Activated naive CD8-positive, alpha-beta T cell treated with anti-CD3 and anti-CD28 coated beads, Interleukin-2, amount 50 U/mL, for 16 hours (primary cell): ENCODE data around the gene HELZ.
"Not testable (repeated sequence)": the region's sequence is repeated elsewhere in the genome, so short reads cannot be mapped to it uniquely, and the experiment has no call there.

Experiments
- DNase-seq: peaks from one replicate; pipeline ENCODE4 v3.0.0-alpha.2; 2020; ENCODE audit warnings: low read depth, low spot score

HELZ gene

DNA sequence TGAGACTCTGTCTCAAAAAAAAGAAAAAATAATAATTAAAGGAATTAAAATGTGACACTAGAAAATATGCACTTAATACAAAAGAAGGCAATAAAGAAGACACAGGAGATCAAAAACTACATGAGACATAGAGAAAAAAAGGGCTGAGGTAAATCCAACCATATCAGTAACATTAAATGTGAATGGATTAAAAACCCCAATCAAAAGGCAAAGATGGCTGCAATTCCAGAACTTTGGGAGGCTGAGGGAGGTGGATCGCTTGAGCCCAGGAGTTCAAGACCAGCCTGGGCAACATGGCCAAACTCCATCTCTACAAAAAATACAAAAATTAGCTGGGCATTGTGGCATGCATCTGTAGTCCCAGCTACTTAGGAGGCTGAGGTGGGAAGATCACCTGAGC lies 103.0 kb downstream of the HELZ start:
- DNase-seq = not testable (repeated sequence)

DNA sequence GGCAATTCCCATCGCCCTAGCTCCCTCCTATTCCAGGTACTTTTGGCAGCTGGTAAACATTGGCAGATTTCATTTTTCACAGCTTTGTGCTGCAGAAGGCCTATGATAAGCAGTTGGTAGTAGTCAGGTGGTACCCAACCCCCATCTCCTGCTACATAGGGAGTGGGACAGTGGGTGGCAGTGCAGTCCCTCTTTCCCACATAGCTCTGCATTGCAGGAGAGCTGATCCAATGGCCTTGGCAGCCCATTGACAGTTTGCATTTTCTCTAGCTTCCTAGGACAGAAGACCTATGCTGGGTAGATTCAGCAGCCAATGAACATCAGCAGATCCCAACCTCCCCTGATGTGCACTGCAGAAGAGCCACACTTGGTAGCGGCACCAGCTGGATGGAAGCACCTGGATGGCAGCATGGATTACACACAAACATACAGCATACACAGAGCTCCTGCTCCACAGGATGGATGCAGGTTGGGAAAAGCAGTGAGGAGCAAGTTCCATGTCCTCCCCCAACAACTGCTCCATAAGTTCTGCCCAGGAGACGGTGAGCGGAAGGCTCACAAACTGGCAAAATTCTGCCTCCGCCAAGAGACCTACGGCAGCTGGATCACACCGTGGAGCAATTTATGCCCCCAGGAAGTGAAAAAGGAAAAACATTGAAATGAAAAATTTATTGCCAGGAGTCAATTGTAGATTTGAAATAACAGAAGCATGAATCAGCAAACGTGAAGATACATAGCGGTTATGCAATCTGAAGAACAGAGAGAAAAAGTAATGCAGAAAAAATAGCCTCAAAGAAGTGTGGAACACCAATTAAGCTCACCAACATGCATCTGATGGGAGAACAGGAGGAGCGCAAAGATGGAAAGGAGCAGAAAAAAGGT lies 105.0 kb downstream of the HELZ start:
- no peak for DNase-seq

DNA sequence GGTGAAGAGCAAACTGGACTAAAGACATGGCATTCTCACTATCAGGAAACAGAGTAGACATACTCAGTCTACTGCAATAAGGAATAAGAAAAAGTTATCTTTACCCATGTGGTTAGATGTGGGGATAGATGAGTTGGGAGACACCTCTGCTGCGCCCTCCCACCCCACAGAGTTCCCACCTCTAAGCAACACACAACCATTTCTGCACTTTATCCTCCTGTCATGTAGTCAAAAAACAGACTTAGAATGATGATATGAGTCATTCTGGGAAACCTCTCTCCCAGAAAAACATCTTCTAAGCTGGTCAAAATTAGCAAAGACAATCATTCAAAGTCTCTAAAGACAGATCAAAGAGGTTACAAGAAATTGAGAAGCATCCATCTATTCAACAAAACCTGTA lies 105.7 kb downstream of the HELZ start:
- DNase-seq = no peak

DNA sequence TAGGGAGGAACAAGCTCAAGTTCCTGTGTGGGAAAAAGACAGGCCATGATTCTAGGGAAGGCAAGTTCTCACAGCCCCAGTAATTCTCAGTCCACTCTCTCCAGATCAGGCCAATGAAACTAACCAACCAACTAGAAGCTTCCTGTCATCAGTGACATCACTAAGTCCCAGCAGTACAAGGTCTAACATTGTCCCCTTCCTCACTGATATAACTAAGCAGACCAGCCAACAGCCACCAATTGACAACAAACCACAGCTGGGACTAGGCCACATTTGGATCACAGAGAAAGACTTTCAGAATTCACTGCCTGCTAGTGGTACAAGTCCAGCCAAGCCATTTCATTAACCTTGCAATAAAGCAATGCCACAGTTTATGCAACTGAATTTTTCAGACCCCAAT lies 106.6 kb downstream of the HELZ start:
- no peak for DNase-seq

DNA sequence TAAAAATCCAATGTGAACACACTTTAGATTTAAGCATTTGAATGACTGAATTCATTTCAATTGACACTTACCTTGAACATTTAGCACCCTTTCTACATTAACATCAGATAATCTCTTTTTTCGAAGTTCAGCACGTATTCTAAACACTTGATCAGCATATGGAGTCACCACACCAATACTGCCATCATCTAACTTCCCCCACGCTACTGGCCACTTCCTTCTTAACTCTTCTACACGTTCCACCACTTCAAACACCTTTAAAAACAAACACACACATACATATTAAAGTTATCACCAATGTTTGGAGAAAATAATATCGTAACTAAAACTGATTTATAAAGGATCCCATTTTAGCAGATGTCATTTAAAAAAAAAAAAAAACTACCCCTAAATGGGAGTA lies 107.1 kb downstream of the HELZ start:
- no peak for DNase-seq

DNA sequence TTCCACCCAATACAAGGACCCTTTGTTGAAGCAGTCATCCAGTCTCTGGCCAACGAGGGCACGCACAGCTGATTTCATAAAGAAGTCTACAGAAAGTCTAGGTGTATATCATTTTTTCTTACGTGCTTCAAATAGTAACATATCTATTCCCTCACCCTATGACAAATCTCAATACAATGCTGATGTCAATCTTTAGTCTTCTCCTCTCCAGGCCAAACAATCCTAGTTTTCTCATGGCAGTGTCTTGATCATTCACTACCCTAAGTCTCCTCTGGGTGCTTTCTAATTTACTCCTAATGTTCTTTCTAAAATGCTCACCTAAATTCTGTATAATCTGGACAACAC lies 108.0 kb downstream of the HELZ start:
- no peak for DNase-seq

DNA sequence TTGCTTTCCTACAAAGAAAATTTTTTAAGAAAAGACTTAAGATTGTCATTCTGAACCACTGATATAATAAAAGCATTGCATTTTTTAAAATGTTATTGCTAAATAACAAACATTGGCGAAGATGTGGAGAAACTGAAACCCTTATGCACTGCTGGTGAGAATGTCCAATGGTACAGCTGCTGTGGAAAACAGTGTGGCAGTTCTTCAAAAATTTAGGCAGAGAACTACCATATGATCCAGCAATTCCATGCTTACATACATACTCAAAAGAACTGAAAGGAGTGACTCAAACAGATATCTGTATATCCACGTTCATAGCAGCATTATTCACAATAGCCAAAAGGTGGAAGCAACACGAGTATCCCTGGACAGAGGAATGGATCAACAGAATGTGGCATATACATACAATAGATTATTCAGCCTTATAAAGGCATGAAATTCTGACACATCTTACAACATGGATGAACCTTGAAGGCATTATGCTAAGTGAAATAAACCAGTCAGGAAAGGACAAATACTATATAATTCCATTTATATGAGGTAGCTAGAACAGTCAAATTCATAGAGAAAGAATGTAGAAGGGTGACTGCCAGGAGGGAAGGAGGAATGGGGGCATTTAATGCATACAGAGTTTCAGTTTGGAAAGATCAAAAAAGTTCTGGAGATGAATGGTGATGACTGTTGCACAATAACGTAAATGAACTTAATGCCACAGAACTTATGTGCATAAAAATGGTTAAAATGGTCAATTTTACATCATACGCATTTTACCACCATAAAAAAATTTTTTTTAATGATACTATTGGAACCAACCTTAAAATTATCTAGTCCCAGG lies 108.6 kb downstream of the HELZ start:
- DNase-seq = no peak

DNA sequence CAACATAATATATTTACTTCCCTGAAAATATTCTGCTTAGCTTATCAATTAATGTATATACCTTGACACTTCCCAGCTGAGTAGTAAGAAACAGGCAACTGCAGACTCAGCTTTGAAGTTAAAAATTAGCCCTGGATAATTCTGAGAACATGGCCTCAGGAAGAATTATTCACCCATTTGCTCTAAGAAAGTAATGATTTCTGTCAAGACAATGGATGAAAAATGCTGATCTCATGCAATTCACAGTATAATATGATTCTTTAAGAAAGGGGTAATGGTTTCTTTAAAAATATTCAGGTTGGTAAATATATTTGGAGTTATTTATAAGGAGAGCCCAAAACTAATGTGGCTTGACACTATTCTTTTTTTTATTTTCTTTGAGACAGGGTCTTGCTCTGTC lies 111.8 kb downstream of the HELZ start:
- DNase-seq = no peak

DNA sequence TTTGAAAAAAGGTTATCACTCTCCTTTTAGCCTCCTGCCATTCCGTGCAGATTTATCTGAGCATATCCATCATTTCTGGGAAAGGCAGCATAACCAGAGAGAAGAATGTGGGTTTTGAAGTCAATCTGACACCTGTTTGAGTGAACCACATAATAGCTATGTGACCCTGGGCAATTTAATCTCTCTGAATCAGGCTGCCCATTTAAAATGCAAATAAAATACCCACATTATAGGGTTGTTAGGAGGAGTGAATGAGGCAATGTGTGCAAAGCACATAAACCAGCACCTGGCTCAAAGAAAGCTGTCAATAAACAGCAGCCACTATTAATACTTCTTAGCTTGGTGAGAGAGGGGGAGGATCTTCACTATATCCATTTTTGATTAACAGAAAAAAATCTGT lies 112.6 kb downstream of the HELZ start:
- DNase-seq = no peak

DNA sequence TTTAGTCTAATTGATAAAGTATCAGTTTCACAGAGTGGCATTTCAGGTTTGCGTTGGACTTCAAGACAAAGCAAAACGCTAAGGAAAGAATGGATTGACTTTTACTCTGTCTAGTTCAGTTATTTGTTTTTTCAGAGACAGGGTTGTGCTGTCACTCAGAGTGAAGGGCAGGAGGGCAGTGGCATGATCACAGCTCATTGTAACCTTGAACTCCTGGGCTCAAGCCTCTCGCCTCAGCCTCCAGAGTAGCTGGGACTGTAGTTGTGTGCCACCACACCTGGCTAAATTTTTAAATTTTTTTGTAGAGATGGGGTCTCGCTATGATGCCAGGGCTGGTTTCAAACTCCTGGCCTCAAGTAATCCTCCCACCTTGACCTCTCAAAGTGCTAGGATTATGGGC lies 114.2 kb downstream of the HELZ start:
- no peak for DNase-seq

DNA sequence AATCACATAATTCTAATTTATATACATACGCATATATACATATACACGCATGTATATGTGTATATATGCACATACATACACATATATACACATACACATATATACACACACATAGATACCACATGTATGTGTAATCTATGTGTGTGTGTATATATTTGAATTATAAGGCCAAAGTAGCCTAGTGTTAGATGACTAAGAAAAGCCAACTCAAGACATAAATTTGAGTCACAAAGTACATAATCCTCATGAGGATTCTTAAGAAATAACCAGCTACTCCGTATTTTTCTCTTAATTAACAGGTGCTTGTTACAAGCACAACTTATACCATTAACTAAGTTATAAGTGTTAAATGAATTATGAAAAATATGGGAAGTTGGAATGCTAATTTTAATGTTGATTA lies 115.7 kb downstream of the HELZ start:
- DNase-seq = no peak

DNA sequence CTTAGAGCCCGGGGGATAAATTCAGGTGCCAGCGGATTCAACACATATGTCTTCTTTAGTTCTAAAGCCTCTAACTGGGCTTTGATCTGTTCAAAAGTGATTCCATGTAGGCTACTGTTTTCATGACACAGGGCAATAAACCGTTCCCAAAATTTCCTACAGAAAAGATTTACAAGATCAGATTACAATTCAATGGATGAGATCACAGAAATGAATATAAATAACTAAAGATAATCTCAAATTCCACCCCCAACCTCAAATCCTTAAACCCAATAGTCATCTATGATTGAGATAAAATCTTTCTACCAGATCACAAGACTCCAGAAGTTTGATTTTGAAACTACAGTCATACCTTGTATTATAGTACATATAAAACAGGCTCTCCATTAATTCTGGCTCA lies 116.3 kb downstream of the HELZ start:
- no peak for DNase-seq

DNA sequence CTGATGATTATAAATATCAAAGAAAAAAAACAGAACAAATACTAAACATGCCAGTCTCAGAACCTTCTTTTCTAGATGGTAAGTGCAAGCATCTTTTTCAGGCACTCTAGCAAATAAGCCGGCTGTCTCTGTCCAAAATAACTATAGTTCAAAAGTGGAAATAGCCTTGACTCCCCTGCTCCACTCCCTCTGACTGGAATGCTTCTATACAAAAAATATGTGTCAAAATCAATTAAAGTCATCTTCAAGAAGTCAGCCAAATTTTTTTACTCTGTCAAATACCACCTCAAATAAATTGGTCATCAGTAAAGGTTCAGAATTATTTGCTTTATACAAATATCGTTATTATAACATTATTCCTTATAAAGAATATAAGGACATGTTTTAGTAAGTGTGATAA lies 117.1 kb downstream of the HELZ start:
- no peak for DNase-seq

DNA sequence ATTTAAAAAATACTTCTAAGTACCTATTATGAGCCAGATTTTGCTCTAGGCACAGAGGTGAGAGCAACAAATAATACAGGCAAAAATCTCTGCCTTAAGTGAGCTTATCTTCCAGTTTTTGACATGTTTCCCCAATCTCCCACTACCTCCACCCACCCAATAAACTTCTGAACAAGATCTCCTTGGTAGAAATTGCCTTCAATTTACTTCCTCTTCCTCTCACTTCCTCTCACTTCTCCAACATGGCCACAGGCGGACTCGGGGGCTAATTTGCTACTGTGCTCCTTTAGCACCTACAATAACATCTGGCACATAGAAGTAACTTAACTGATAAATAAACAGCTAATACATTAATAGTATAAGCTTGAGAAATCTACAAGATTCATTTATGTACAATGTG lies 118.0 kb downstream of the HELZ start:
- DNase-seq = no peak

DNA sequence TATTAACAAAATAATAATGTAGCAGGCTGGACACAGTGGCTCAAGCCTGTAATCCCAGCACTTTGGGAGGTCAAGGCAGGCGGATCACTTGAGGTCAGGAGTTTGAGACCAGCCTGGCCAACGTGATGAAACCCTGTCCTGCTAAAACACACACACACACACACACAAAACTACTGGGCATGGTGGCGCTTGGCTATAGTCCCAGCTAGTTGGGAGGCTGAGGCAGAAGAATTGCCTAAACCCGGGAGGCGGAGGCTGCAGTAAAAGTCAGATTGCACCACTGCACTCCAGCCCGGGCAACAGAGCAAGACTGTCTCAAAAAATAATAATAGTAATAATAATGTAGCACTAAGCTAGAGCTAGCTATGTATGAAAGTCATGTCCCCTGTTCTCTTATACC lies 118.5 kb downstream of the HELZ start:
- not testable (repeated sequence) for DNase-seq

DNA sequence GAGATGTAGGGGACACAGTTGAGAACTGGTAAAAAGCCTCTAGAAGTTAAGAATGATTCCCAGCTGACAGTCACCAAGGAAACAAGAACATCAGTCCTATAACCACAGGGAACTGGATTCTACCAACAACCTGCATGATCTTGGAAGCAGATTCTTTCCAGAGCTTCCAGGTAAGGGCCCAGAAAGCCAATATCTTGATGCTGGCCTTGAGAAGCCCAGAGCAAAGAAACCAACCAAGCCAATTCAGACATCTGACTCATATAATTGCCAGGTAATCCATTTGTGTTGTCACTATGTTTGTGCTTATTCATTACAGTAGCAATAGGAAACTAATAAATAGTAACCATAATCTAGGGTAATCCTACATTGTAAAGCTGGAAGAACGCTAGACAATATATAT lies 119.1 kb downstream of the HELZ start:
- no peak for DNase-seq

DNA sequence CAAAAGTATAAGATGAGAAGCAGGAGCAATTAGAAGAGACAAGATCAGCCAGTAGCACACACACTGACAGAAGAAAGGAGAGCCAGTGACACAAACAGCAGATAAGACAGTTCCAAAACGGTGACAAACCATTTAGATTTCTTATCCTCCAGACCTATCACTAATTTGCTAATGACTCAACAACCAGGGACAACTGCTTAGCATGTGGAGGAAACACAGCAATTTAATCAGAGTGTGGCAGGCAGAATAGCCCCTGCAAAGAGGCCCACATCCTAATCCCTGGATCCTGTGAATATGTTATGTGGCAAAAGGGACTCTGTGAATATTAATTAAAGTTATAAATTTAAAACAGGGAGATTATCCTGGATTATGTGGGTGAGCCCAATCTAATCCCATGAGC lies 119.6 kb downstream of the HELZ start:
- no peak for DNase-seq

DNA sequence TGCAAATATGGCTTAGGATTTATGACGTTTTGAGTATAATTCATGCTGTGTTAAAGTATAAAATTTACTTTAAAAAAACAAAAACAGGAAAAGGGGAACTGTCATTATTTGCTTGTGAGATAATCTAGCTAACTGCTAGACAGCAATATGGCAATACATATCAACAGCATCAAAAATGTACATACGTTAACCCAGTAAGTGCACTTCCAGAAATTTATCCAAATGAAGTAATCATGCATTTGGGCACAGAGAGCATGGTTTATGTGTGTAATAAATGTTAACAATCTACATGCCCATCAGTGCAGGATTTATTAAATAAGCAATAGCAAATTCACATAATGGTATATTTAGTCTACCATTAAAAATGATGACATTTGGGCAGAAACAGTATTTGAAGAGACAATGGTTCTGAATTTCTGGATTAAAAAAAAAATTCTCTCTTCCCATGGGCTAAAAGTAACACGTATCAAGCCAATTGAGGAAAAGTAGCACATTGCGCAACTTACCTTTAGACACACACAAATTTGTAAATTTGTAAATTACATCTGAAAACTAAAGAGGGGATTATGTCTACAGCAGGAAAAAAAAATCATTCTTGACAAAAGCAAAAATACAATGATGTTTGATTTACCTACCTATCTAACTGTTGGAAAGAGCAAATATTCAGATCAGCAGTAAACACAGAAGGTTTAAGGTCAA lies 120.4 kb downstream of the HELZ start:
- DNase-seq = no peak

DNA sequence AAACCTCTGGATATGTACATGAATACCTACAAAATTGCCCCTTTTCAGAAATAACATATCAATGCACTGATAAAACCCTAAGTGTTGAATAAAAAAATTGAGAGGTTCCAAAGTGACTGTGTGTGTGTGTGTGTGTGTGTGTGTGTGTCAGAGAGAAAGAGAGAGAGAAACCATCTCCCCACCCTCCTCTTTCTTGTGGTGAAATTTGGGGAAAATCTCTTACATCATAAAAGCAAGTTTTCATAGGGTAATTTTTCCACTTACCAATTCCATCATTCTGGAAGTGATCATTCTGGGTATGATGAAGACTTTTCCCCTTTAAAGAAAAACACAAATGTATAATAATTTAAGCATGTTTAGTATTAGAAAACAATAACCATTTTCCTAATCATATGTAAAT lies 121.3 kb downstream of the HELZ start:
- no peak for DNase-seq

DNA sequence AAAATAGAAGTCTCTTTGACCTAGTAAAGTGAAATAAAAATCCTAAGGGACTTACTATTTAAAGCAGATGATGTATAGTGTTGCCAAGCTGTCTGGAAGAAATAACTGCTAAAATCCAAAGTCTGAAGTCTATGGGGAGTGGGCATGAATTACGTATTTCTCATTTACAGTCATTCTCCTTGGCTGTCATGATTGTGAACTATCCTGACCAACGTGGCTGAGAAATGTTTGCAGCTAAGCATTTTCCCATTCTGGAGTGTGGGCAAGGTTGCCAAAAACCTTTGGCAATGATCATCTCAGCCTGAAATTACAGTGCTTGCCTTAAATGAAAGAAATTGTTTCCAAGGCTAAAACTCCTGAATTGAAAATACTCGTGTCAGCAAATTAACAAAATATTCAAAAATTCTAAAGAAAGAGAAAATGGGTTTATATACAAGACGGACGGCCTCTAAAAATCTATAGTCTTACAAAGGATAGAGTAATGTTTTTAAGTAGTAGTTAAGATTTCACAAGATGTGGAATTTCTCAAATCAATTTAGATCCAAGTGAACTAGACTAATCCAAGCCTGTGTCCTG lies 123.6 kb downstream of the HELZ start:
- no peak for DNase-seq

DNA sequence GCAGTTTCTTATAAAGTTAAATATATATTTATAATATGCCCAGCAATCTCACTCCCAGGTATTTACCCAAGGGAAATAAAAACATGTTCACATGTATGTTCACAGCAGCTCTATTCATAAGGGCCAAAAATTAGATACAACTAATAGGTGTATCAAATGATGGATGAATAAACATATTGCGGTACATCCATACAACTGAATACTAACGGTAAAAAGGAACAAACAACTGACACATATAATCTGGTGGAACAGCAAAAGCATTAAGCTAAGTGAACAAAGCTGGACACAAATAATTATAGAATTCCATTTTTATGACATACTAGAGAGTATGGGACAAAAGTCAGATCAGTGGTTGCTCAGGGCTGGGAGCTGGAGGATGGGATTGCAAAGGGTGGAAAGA lies 125.9 kb downstream of the HELZ start:
- DNase-seq = no peak

DNA sequence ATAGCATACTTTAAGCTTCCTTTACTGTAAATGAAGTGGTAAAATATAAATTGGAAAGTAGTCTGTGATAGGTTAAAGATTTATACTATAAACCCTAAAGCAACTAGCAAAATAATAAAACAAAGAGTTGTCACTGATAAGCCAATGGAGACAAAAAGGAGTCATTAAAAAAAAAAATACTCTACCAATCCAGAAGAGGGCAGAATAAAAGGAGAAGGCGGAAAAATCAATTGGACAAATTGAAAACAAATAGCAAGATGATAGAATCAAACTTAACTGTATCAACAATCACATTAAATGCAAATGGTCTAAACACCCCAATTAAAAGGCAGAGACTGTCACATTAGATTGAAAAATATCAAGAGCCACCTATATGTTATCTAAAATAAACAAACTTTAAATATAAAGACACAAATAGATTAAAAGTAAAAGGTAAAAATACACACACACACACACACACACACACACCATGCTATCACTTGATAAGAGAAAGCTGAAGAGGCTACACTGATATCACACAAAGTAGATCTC lies 128.9 kb downstream of the HELZ start:
- DNase-seq = no peak
